Lung (tissue), 12 donors: ENCODE data around the gene CLASRP. TPM values are rescaled to one million over a fixed set of nuclear protein-coding genes. Genes with fewer than 3 reads are reported as not detected.

Experiments
- ATAC-seq: fragments of 200-7000 bp; cut with Tn5 transposase; one replicate; pipeline ENCODE4 v1.9.1; 2020; ENCODE audit warnings: moderate number of reproducible peaks; ENCODE audit not compliant: insufficient read depth, low FRiP score
- DNase-seq, 3 donors: peaks; one replicate each; pipeline ENCODE4 v3.0.0-alpha.2; 2013 to 2017
- H3K27ac ChIP-seq, 2 donors: one replicate each; pipeline ENCODE4 v1.5.1; 2013; ENCODE audit warnings: mild to moderate bottlenecking in 2 of 2, moderate library complexity in 2 of 2, control low read depth in 1 of 2, inconsistent platforms in 1 of 2, low read depth in 1 of 2, low read length in 1 of 2
- H3K27me3 ChIP-seq, 3 donors: one replicate each; pipeline ENCODE4 v1.5.1; 2013; ENCODE audit warnings: low read length in 2 of 3; ENCODE audit not compliant: control insufficient read depth in 3 of 3, insufficient read depth in 3 of 3
- H3K36me3 ChIP-seq, 4 donors: one replicate each; pipeline ENCODE4 v1.5.1; 2013; ENCODE audit warnings: low read length in 4 of 4, mild to moderate bottlenecking in 1 of 4, moderate library complexity in 1 of 4; ENCODE audit not compliant: control insufficient read depth in 4 of 4, insufficient read depth in 4 of 4
- H3K4me1 ChIP-seq, 5 donors: one replicate each; pipeline ENCODE4 v1.5.1; 2013; ENCODE audit warnings: low read length in 5 of 5, mild to moderate bottlenecking in 2 of 5, moderate library complexity in 1 of 5; ENCODE audit not compliant: control insufficient read depth in 5 of 5, insufficient read depth in 5 of 5
- H3K4me3 ChIP-seq: one replicate; pipeline ENCODE4 v1.5.1; 2013; ENCODE audit warnings: mild to moderate bottlenecking, control low read depth, moderate library complexity
- H3K9ac ChIP-seq, 2 donors: one replicate each; pipeline ENCODE4 v1.5.1; 2013; ENCODE audit warnings: low read length in 2 of 2, control low read depth in 1 of 2; ENCODE audit not compliant: insufficient read depth in 1 of 2
- H3K9me3 ChIP-seq, 4 donors: one replicate each; pipeline ENCODE4 v1.5.1; 2013; ENCODE audit warnings: low read length in 3 of 4, mild to moderate bottlenecking in 1 of 4, moderate library complexity in 1 of 4; ENCODE audit not compliant: control insufficient read depth in 4 of 4, insufficient read depth in 3 of 4
- WGBS, 2 donors: extraction: QIAGEN DNeasy Blood & Tissue Kit; methylation state at CpG; one replicate each; pipeline ENCODE4 v1.1.7; 2013; 5-methylcytosine and 5-hydroxymethylcytosine counted together
- polyA plus RNA-seq, 2 donors: library from polyadenylated mRNA; stranded (reverse); fragments of 200-250 nt; gene quantifications; one replicate each; pipeline ENCODE4 v1.2.1, GENCODE V29; 2013
- total RNA-seq, 2 donors: library from RNA; depleted of rRNA in 1 of 2; stranded (reverse); fragments of >200 nt in 1 of 2; gene quantifications; one replicate each; pipeline ENCODE4 v1.2.1, GENCODE V29; 2014 to 2021
- TF ChIP-seq, protein P1 (sequence below): IDR thresholded peaks from 2 replicates; pipeline ENCODE4 v1.5.1; 2012; ENCODE audit warnings: mild to moderate bottlenecking; ENCODE audit errors: control extremely low read depth, extremely low read depth
- donor health status: control.
- donor health status: control.
- donor health status: Bipolar disorder and iron deficiency.
- donor health status: healthy.
- donor health status: DM: yes; HTN: yes; CAD: no.

Gene CLASRP
- total and polyA plus RNA-seq, 4 donors = 23.9 to 107 (median 57.6) TPM

DNA sequence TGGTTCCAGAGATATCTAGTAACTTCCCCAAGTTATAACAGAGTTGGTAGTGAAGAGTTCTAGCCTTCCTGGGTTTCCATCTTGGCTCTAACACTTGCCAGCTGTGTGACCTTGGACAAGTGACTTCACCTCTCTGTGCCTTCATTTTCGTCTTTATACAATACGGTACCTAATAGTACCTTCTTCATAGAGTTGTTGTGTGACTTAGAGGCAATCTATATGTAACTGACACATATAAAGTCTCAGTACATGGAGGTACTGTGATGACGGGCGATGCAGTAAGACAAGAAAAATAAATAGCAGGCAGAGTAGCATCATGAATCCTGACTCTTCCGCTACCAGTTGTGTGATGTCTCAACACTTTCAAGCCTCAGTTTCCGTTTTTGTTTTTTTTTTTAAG is 8.0 kb upstream of the CLASRP start:
- Histone ChIP-seq H3K9ac (no peak overlapping the region), H3K4me3 (no peak overlapping the region), H3K27me3 (no peaks in the 10 kb centered on the region), H3K9me3 (no peaks in the 10 kb centered on the region), H3K36me3 (peaks cover 0 to 42% (median 4%) of the 10 kb centered on the region in 4 donors), H3K27ac (no peak overlapping the region), H3K4me1 (no peaks in the 10 kb centered on the region)
- WGBS, 2 donors = 93 to 95% methylated on average over 6 of the region's 6 CpGs
- DNase-seq (no peak), ATAC-seq (no peak)
- TF ChIP-seq, protein P1, sequence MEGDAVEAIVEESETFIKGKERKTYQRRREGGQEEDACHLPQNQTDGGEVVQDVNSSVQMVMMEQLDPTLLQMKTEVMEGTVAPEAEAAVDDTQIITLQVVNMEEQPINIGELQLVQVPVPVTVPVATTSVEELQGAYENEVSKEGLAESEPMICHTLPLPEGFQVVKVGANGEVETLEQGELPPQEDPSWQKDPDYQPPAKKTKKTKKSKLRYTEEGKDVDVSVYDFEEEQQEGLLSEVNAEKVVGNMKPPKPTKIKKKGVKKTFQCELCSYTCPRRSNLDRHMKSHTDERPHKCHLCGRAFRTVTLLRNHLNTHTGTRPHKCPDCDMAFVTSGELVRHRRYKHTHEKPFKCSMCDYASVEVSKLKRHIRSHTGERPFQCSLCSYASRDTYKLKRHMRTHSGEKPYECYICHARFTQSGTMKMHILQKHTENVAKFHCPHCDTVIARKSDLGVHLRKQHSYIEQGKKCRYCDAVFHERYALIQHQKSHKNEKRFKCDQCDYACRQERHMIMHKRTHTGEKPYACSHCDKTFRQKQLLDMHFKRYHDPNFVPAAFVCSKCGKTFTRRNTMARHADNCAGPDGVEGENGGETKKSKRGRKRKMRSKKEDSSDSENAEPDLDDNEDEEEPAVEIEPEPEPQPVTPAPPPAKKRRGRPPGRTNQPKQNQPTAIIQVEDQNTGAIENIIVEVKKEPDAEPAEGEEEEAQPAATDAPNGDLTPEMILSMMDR = no peak

DNA sequence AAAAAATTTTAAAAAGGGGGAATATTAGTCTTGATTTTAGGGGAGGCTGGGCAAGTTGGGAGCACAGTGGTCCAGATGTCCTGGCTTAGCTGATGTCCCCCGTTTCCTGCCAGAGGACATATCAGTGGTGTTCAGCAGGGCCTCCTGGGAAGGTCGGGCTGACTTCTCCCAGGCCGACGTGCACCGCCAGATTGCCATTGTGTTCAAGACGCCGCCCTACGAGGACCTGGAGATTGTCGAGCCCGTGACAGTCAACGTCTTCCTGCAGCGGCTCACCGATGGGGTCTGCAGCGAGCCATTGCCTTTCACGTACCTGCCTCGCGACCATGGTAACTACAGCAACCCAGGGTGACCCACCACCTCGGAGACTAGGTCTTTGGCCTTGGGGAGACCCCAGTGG is 6.4 kb upstream of the CLASRP start:
- Histone ChIP-seq H3K4me3 (no peak overlapping the region), H3K27ac (no peak overlapping the region), H3K9me3 (no peaks in the 10 kb centered on the region), H3K9ac (no peak overlapping the region), H3K27me3 (no peaks in the 10 kb centered on the region), H3K4me1 (no peaks in the 10 kb centered on the region), H3K36me3 (peaks cover 0 to 44% (median 4%) of the 10 kb centered on the region in 4 donors)
- ATAC-seq = no peak
- DNase-seq = no peak
- WGBS, 2 donors = 92% methylated on average over 18 of the region's 18 CpGs
- TF ChIP-seq, protein P1 = no peak

DNA sequence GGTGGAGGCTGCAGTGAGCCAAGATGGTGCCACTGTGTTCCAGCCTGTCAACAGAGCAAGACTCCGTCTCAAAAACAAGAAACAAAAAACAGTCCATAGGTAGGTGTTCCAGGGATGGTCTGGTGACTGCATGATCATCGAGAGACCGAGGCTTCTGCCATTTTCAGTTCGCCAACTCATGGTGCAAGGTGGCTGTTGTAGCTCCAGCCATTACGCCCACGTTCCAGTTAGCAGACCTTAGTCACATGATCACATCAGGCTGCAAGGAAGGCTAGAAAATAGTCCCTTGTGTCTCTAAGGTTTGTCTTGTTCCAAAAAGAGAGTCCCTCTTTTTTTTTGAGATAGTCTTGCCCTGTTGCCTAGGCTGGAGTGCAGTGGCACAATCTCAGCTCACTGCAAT is 3.1 kb upstream of the CLASRP start:
- Histone ChIP-seq H3K27ac (no peak overlapping the region), H3K4me3 (no peak overlapping the region), H3K4me1 (peaks cover 7 to 12% (median 10%) of the 10 kb centered on the region in 5 donors), H3K9ac (no peak overlapping the region), H3K36me3 (peaks cover 0 to 34% (median 5%) of the 10 kb centered on the region in 4 donors), H3K27me3 (no peaks in the 10 kb centered on the region), H3K9me3 (no peaks in the 10 kb centered on the region)
- TF ChIP-seq, protein P1 = no peak
- no peak for DNase-seq
- ATAC-seq = no peak
- 98% methylated on average over 6 of the region's 6 CpGs for WGBS, 2 donors
